ENCODE results near the gene SPINK1.
"Not testable (repeated sequence)": the region's sequence is repeated elsewhere in the genome, so short reads cannot be mapped to it uniquely, and the experiment has no call there.

SPINK1 gene

GRCh38 chr5:147819261-147819770, 12.2 kb downstream of the SPINK1 start:
- TF ChIP-seq CTCF (IDR thresholded peaks at IDR 0.05; ENCODE audit: low read length, missing control alignments), result no peak
- H3K4me3 ChIP-seq (replicated peaks; ENCODE audit: low read depth, low read length), result no peak overlapping the region
- no peak for DNase-seq (ENCODE audit: low read depth)

GRCh38 chr5:147818290-147818689, 13.2 kb downstream of the SPINK1 start:
- no peak overlapping the region for H3K4me3 ChIP-seq (replicated peaks; ENCODE audit: low read depth, low read length)
- no peak for TF ChIP-seq CTCF (IDR thresholded peaks at IDR 0.05; ENCODE audit: low read length, missing control alignments)
- DNase-seq (ENCODE audit: low read depth), result no peak

- H3K4me3 ChIP-seq (replicated peaks; ENCODE audit: low read depth, low read length), result no peak overlapping the region
- DNase-seq (ENCODE audit: low read depth), result no peak
- no peak for TF ChIP-seq CTCF (IDR thresholded peaks at IDR 0.05; ENCODE audit: low read length, missing control alignments)
Measured at GRCh38 chr5:147813696-147814095, 17.8 kb downstream of the SPINK1 start.

GRCh38 chr5:147809830-147810666, 21.4 kb downstream of the SPINK1 start:
- TF ChIP-seq CTCF (IDR thresholded peaks at IDR 0.05; ENCODE audit: low read length, missing control alignments), result no peak
- H3K4me3 ChIP-seq (replicated peaks; ENCODE audit: low read depth, low read length), result no peak overlapping the region
- DNase-seq (ENCODE audit: low read depth), result no peak

GRCh38 chr5:147805030-147805454, 26.4 kb downstream of the SPINK1 start:
- no peak for TF ChIP-seq CTCF (IDR thresholded peaks at IDR 0.05; ENCODE audit: low read length, missing control alignments)
- DNase-seq (ENCODE audit: low read depth), result no peak
- no peak overlapping the region for H3K4me3 ChIP-seq (replicated peaks; ENCODE audit: low read depth, low read length)

- TF ChIP-seq CTCF (IDR thresholded peaks at IDR 0.05; ENCODE audit: low read length, missing control alignments), result no peak
- H3K4me3 ChIP-seq (replicated peaks; ENCODE audit: low read depth, low read length), result no peak overlapping the region
- no peak for DNase-seq (ENCODE audit: low read depth)
Measured at GRCh38 chr5:147804334-147804733, 27.1 kb downstream of the SPINK1 start.

GRCh38 chr5:147803926-147804325, 27.5 kb downstream of the SPINK1 start:
- TF ChIP-seq CTCF (IDR thresholded peaks at IDR 0.05; ENCODE audit: low read length, missing control alignments), result no peak
- H3K4me3 ChIP-seq (replicated peaks; ENCODE audit: low read depth, low read length), result no peak overlapping the region
- no peak for DNase-seq (ENCODE audit: low read depth)

- not testable (repeated sequence) for DNase-seq (ENCODE audit: low read depth)
Measured at GRCh38 chr5:147803161-147803560, 28.3 kb downstream of the SPINK1 start.

More at GRCh38 chr5:147803161-147803560, 28.3 kb downstream of the SPINK1 start:
- H3K4me3 ChIP-seq (replicated peaks; ENCODE audit: low read depth, low read length), result not testable (repeated sequence)
